Body of pancreas (tissue), 4 donors: ENCODE results near the gene PCDHB7.
"Not testable (repeated sequence)": the region's sequence is repeated elsewhere in the genome, so short reads cannot be mapped to it uniquely, and the experiment has no call there.

Experiments
- CTCF ChIP-seq, 7 experiments: fragments of 450-650 bp in 4 of 7; fragments of 200-600 bp in 3 of 7; sonication (generic) in 3 of 7; IDR thresholded peaks; one replicate each; pipeline ENCODE4 v1.5.1; 2016 to 2019; ENCODE audit warnings: antibody characterized with exemption in 7 of 7
- POLR2A ChIP-seq, 3 donors: fragments of 450-650 bp; IDR thresholded peaks; one replicate each; pipeline ENCODE4 v1.6.1; 2016; ENCODE audit warnings: antibody characterized with exemption in 3 of 3, mild to moderate bottlenecking in 2 of 3

GRCh38 chr5:141177577-141178191 is 5.2 kb downstream of the PCDHB7 start, which contains the start of gene PCDHB8:
- peak in 2 of 7 experiments; percentile 15 to 16 for TF ChIP-seq CTCF (IDR thresholded peaks at IDR 0.05)
- TF ChIP-seq POLR2A (IDR thresholded peaks at IDR 0.05): not testable (repeated sequence)
